GM18868 (cell line): ENCODE measurements around the gene EML6.

Source experiments
- ATAC-seq: cut with Tn5 transposase; IDR thresholded peaks from one replicate; pipeline ENCODE4 v1.9.1; 2021; ENCODE audit warnings: mild to moderate bottlenecking, moderate library complexity; ENCODE audit not compliant: unreplicated experiment

The EML6 gene

DNA sequence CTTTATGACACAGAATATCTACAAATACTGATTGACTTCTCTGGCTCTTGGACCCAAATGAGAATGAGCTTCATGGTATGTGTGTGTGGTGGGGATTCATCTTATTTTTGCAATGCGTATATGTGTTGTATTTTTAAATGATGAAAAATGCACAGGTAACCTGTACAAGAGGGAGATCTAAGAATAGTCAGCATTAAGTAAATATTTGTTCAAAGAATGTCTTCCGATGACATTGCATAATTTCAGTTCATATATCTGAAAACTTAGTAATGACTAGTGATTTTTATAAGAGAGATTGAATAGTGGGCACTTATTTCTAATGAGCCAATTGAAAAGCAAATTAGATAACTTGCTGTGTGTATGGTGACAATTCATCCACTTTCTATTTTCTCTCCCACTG lies 66.4 kb downstream of the EML6 start:
- ATAC-seq = no peak

- ATAC-seq = no peak
Observed at GRCh38 chr2:54791831-54792230, 68.4 kb downstream of the EML6 start.

DNA sequence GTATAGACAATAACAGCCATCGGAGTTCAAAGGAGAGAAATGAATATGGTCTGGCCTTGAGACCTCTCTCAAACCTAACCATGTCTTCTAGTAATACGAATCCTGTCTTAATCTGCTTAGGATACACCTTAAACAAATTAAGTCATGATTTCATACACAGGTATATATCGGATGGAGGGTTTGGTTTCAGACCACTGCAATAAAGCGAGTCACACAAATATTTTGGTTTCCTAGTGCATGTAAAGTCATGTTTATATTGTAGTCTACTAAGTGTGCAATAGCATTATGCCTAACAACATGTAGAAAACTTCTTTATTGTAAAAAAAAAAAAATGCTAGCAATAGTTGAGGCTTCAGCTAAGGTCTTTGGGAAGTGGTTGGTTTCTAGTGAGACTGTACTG lies 73.8 kb downstream of the EML6 start:
- no peak for ATAC-seq

GRCh38 chr2:54801352-54801751 lies 77.9 kb downstream of the EML6 start:
- ATAC-seq = no peak

DNA sequence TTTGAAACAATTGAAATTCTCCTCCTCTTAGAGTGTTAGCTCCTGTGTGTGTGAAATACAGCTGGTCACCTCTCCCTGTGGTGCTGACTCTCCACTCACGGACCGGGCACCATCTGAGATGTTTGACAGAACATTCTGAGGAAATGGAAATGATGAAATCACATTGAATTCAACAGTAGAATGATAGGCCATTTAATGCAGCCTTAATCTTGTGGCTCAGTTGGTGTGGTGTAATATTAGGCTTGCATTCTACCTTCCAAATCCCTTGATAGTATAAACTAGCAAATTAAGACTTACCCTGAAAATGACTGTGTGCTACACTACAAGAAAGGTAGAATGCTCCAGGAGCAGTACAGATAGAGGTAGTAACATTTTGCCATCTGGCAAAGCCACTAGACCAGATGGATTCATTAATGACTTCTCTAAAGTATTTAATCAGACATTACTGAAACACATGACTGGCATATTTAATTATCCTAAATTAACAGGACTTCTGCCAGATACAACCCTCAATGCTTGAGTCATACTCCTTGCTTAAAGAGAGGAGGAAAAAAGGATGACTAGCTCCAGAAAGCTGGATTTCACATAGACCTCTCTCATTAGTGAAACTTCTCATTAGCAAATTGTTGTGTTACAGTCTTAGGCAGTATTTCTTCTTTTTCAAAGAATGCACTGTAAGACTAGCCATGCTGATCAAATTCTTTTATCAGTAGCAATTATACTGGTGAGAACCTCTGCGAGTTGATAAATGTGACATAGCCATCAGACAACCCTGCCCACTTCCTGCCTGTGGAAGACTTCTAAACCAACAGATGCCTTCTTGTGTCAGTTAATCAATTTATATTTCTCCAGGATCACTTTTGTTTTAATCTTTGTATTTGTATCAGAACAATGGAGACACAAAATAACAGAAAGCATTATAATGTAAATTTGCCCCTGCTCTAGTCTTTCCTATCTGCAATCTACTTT lies 80.6 kb downstream of the EML6 start:
- no peak for ATAC-seq

DNA sequence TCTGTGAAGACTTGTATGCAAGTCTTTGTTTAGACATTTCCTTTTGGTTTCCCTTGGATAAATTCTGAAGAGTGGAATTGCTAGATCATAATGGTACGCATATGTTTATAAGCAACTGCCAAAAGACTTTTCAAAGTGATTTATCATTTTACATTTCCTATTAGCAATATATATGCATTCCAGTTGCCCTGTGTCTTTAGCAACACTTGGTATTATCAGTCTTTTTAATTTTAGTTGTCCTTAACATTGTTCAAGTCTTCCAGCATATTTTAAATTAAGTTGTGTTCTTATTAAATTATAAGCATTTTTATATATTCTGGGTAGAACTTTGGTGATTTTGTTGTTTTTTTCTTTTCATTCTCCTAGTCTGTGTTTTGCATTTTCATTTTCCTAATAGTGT lies 81.8 kb downstream of the EML6 start:
- no peak for ATAC-seq

DNA sequence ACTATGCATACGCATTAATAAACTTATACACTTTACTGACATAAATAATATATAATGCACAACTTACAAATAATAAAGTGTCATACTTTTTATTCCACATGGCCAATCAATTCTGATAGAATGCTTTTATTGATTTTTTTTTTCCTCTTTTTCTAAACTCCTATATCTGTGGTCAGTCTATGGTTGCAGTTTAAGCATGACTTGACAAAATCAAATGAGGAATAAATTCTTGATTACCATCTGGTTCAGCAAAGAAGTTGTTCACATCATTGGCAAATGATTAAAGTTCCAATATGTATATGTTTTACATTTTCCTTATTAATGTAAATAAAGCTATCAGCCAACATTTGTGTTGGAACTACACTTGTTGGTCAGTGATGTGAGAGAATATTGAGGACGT lies 83.5 kb downstream of the EML6 start:
- no peak for ATAC-seq

- no peak for ATAC-seq
Observed at GRCh38 chr2:54808661-54809060, 85.2 kb downstream of the EML6 start.

DNA sequence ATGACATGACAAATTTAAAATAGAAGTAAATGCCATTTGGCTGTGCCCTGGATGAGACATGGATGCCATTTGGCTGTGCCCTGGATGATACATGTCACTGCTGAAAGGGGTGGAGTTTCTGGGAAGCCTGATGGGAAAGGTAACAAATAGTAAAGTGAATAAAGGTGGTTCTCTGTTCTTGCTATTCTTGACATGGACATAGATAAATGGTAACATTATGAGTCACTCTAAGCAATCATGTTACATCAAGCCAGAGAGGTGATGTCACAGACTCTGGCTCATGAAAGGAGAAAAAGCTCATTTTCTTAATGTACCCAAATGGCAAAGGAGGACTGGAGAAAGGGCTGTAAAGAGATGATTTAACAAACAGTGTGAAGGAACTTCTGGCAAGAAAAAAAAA lies 86.4 kb downstream of the EML6 start:
- no peak for ATAC-seq

DNA sequence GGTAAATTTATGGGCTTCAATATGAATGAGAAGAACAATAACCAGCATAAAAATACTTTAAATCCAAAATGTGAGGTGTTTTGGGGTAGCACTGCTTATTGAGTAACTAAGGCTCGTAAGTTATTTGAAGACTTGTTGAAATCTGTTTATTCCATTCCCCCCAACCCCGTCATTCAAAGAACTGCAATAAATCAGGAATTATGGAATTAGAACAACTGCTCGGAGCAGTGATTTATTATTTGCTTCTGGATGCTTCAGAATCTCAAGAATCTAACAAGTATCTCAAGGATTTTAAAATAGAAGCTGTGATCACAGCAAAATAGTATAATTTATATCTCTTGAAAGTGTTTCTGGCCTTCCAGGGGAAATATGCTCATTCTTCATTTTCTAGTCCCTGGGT lies 86.8 kb downstream of the EML6 start:
- no peak for ATAC-seq

DNA sequence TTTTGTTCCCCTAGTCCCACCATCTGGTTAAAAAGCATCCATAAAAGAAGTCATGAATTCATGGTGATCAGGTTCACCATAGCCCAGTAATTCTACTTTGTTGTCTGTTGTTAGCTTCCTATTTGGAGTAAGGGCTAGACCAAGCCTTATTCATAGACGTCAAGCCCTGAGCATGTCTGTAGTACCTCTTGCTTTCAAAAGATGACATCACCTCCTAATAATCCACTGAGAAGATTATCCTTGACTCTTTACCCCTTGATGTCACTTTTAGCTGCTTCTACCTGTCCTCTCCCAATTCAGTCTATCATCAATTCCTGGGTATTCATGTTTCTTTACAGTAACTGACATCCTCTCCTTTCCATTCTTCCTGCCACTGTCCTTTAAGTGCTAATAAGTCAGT lies 90.1 kb downstream of the EML6 start:
- ATAC-seq = no peak

- no peak for ATAC-seq
Observed at GRCh38 chr2:54814389-54815147, 91.1 kb downstream of the EML6 start.

GRCh38 chr2:54815148-54815539 lies 91.7 kb downstream of the EML6 start:
- no peak for ATAC-seq

DNA sequence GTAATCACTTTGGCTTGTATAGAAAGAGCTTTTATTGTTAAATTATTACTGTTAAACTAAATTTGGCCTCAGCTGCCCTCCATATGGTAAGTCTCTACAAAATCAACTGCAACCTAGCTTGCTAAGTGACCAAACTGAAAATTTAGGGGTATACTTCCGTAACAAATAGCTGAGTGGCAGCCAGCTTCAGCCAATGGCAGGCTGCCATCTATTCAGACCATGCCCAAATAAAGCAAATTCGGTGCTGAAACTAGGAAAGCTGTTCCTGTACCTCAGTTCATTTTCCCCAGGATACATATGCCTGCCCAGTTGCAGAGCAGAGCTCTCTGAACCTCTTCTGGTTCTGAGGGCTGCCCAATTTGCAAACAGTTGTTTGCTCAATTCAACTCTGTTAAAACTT lies 94.8 kb downstream of the EML6 start:
- ATAC-seq = no peak

DNA sequence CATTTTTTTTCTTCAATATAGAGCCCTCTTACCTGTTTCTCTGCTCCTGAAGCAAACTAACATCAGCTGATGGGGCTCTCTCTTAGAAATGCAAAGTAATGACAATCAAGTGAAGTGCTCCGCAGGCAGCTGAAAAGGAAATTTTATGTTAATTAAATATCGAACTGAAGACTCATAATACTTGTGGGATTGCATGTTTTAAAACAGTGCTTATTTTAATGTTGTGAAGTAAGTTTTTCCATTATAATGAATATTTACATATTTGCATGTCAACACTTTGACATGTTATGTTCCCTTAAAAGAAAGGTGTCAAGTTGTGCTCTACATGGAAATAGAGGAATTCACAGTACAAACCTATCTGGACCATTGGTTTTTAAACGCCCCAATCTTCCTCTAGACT lies 97.1 kb downstream of the EML6 start:
- no peak for ATAC-seq

- ATAC-seq = no peak
Observed at GRCh38 chr2:54824567-54824966, 101.1 kb downstream of the EML6 start.

DNA sequence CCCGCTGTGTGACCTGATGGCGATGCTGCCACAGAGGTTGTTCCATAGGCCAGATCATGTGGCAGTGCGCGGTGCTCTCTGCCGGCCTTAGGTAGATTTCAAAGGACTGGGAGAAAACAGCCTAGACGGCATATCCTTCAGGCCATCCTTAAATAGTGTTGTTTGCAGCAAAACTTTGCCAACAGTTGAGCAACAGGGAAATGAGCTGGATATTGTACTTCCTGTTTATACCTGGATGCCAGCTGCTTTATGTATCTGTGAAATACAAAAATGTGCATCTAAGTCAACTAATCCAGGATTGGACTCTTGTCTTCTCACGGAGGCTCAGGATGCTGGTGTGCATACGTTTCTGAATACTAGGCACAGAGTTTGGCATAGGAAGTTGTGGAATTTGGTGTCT lies 107.1 kb downstream of the EML6 start:
- no peak for ATAC-seq

- ATAC-seq = no peak
Observed at GRCh38 chr2:54831480-54831879, 108.0 kb downstream of the EML6 start.

DNA sequence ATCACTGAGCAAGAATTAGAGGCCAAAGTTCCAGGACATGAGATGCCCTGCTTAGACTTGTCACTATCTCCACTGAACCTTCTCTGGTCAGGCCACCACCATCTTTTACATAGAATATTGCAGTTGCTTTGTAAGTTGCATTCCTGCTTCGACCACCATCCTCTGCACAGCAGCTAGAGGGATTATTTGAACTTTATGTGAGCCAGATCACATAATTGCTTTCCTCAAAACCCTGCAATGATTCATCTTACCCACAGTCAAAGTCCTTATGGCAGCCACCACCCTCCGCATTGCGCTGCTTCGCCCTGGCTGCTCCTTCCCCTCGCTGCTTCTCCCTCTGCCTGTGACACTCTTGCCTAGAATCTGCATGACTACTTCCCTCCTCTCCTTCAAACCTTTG lies 111.3 kb downstream of the EML6 start:
- no peak for ATAC-seq

DNA sequence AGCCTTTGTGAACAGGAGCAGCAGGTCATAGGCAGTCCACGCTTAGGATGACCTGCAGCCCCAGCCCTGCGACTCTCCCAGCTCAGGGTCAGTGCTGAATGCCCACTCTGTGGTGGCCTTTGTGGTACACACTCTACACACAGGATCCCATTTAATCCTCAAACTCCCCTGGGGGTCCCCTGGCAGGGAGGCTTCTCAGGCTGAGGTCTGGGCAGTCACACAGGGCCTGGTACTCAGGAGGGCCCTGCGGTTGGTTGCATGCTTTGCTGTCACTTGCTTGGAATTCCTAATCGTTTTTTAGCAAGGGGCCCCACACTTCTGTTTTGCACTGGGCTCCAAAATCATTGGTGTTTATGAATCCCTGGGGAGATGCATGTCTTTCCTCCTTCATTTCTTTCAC lies 113.0 kb downstream of the EML6 start:
- ATAC-seq = no peak

- ATAC-seq = peak; percentile 83
Observed at GRCh38 chr2:54838585-54839035, 115.1 kb downstream of the EML6 start.
